Measurements from ENCODE around the gene NMNAT2. TPM values are rescaled to one million over a fixed set of nuclear protein-coding genes. Genes with fewer than 3 reads are reported as not detected.

The NMNAT2 gene
- total and polyA plus RNA-seq, 2 of the 4 experiments (the other 2 are of a cell fraction): 0.36 to 2.4 TPM

- TF ChIP-seq RAD21 (IDR thresholded peaks at IDR 0.05; ENCODE audit: low read length): no peak
Observed at GRCh38 chr1:183385340-183386144, 32.6 kb downstream of the NMNAT2 start (continued).

GRCh38 chr1:183379951-183380350 is 38.2 kb downstream of the NMNAT2 start:
- Histone ChIP-seq H4K91ac (ENCODE audit: insufficient read depth, low read depth, low read length) (no peak overlapping the region), H3K36me3 (ENCODE audit: control insufficient read depth, insufficient read depth, low read length) (no peaks in the 10 kb centered on the region), H2AK9ac (replicated peaks; ENCODE audit: low read depth, low read length, poor library complexity) (no peak overlapping the region), H2AFZ (replicated peaks; ENCODE audit: low read length, poor library complexity) (no peak overlapping the region), H4K20me1 (ENCODE audit: insufficient read depth, low read length) (no peaks in the 10 kb centered on the region), H3K14ac (replicated peaks; ENCODE audit: low read depth, low read length) (no peak overlapping the region), H3K23ac (ENCODE audit: low read depth, low read length) (no peak overlapping the region), H3K4me3 (ENCODE audit: insufficient read depth, low read depth, low read length) (no peak overlapping the region), H2BK15ac (ENCODE audit: low read depth, low read length) (no peak overlapping the region), H2BK5ac (ENCODE audit: low read depth, low read length, poor library complexity, severe bottlenecking) (no peak overlapping the region), H3K4ac (ENCODE audit: low read depth, low read length) (no peak overlapping the region), H4K8ac (ENCODE audit: low read depth in 2 of 2, low read length in 2 of 2) (no peak overlapping the region), H3K9me3 (ENCODE audit: control insufficient read depth, insufficient read depth, low read length) (no peaks in the 10 kb centered on the region), H4K5ac (ENCODE audit: low read depth, low read length) (no peak overlapping the region), H3K9ac (ENCODE audit: low read depth, low read length) (no peak overlapping the region), H3K79me1 (ENCODE audit: low read depth in 1 of 2, low read length in 2 of 2) (no peaks in the 10 kb centered on the region), H3K27me3 (ENCODE audit: control insufficient read depth, insufficient read depth, low read length) (peaks cover 14% of the 10 kb centered on the region), H3K4me2 (ENCODE audit: low read depth, low read length) (no peak overlapping the region), H3K27ac (ENCODE audit: insufficient read depth, low read length) (no peak overlapping the region), H2AK5ac (ENCODE audit: low read depth, low read length) (no peak overlapping the region), H2BK120ac (ENCODE audit: low read depth, low read length) (no peak overlapping the region), H2BK20ac (ENCODE audit: low read depth, low read length) (no peak overlapping the region), H3K56ac (ENCODE audit: extremely low read depth, insufficient read depth, low read length) (no peak overlapping the region), H3K9me1 (ENCODE audit: insufficient read depth, low read length) (no peaks in the 10 kb centered on the region), H3K4me1 (ENCODE audit: control insufficient read depth, insufficient read depth, low read length) (no peaks in the 10 kb centered on the region), H3K18ac (ENCODE audit: low read depth, low read length) (no peak overlapping the region)
- ChIA-PET POLR2A (ENCODE audit: unreplicated experiment) (no interaction called here), CTCF (no interaction called here)
- BruUV-seq (replicated peaks): no TSS peak
- ATAC-seq (ENCODE audit: low read depth) (no peak), DNase-seq (no peak)
- in situ Hi-C loops (cut with MboI; ENCODE audit: low sequenced_read_pairs): no loop called here
- no peak for TF ChIP-seq MXI1 (IDR thresholded peaks at IDR 0.05; ENCODE audit: borderline replicate concordance, low read depth, low read length)
- TF ChIP-seq FOS (IDR thresholded peaks at IDR 0.05; ENCODE audit: low read depth, low read length): no peak
- TF ChIP-seq MAZ (IDR thresholded peaks at IDR 0.05; ENCODE audit: borderline replicate concordance, low read depth, low read length): no peak
- no peak for TF ChIP-seq RFX5 (IDR thresholded peaks at IDR 0.05; ENCODE audit: low read depth, low read length)
- no peak for TF ChIP-seq NFE2L2 (IDR thresholded peaks at IDR 0.05; ENCODE audit: low read depth, low read length)
- TF ChIP-seq SMC3 (IDR thresholded peaks at IDR 0.05; ENCODE audit: low read depth, low read length): no peak
- no peak for TF ChIP-seq ELK1 (IDR thresholded peaks at IDR 0.05; ENCODE audit: borderline replicate concordance, low read depth, low read length)
- no peak for TF ChIP-seq CHD1 (IDR thresholded peaks at IDR 0.05; ENCODE audit: low read depth, low read length)
- no peak for TF ChIP-seq CEBPB (IDR thresholded peaks at IDR 0.05; ENCODE audit: low read depth, low read length)
- no peak for TF ChIP-seq RAD21 (IDR thresholded peaks at IDR 0.05; ENCODE audit: low read length)
- TF ChIP-seq USF2 (IDR thresholded peaks at IDR 0.05; ENCODE audit: low read depth, low read length): no peak
- no peak for TF ChIP-seq POLR2A (IDR thresholded peaks at IDR 0.05; ENCODE audit: low read depth, low read length)
- dilution Hi-C loops (cut with HindIII; ENCODE audit: low sequenced_read_pairs, unreplicated experiment): no loop called here
- intact Hi-C loops (cut with micrococcal nuclease): no loop called here
- WGBS, 2 experiments (ENCODE audit: extremely low coverage in 2 of 2, insufficient read length in 1 of 2): no CpG with 5 or more reads among the region's 2 CpGs

Measured in IMR-90 (cell line).